SU-DHL-6 (cell line): ENCODE data around the gene KLKB1.

Source experiments
- EZH2phosphoT487 ChIP-seq: fragments of 200-600 bp; sonication (generic), shearing (Covaris generic); conservative IDR thresholded peaks from 2 replicates; pipeline ENCODE4 v1.6.1; 2018; ENCODE audit warnings: mild to moderate bottlenecking, antibody characterized with exemption, low read length, moderate library complexity, mixed read lengths
- TF ChIP-seq, protein P1 (sequence below): fragments of 200-600 bp; sonication (generic); IDR thresholded peaks from one replicate; pipeline ENCODE4 v1.5.1; 2017; ENCODE audit warnings: antibody characterized with exemption, mild to moderate bottlenecking, low read length, moderate library complexity; ENCODE audit not compliant: insufficient read depth, poor library complexity, severe bottlenecking

DNA sequence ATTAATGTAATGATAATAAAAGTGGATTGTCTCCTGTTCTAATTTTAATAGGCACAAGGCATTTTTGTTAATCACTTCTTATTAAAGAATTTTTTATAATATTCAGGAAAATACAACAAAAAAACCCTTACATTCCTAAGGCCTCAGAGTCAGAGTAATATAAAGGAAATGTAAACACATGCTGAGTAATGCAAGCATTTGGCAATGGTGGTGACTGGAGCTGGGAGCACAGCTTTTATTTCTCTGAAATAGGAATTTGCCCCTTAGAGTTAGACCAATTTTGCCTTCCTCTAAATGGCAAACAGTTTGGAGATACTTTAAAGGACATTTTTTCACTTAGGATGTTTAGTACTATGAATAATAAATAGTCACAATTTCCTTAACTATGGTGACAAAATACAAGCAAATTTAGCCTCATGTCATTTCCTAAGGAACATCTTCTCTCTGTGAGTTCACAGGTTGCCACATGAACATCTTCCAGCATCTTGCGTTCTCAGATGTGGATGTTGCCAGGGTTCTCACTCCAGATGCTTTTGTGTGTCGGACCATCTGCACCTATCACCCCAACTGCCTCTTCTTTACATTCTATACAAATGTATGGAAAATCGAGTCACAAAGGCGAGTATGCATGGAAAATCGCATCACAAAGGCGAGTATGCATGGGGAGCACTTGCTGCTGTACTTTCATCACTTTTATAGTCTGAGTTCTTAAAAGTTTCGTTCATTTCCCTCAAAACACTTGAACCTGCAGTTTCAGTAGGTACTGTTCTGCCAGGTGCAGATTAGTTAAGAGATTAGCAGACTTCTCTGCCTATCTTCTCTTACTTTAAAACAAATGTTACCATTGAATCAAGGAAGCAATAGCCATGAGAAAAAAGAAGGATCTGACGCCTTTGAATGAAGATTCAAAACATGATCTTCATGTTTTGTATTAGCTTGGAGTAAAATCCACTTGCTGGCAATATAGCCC, 22.8 kb downstream of the KLKB1 start:
- TF ChIP-seq, protein P1, sequence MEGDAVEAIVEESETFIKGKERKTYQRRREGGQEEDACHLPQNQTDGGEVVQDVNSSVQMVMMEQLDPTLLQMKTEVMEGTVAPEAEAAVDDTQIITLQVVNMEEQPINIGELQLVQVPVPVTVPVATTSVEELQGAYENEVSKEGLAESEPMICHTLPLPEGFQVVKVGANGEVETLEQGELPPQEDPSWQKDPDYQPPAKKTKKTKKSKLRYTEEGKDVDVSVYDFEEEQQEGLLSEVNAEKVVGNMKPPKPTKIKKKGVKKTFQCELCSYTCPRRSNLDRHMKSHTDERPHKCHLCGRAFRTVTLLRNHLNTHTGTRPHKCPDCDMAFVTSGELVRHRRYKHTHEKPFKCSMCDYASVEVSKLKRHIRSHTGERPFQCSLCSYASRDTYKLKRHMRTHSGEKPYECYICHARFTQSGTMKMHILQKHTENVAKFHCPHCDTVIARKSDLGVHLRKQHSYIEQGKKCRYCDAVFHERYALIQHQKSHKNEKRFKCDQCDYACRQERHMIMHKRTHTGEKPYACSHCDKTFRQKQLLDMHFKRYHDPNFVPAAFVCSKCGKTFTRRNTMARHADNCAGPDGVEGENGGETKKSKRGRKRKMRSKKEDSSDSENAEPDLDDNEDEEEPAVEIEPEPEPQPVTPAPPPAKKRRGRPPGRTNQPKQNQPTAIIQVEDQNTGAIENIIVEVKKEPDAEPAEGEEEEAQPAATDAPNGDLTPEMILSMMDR: no peak
- TF ChIP-seq EZH2phosphoT487: no peak
